ENCODE results near the gene GID4. TPM values are rescaled to one million over a fixed set of nuclear protein-coding genes. Genes with fewer than 3 reads are reported as not detected.

The GID4 gene
- total and polyA plus RNA-seq, 2 of the 13 experiments (the other 11 are each of a cell fraction or from before 2014, with no cell fraction given) = 4.3 to 6.1 TPM

DNA sequence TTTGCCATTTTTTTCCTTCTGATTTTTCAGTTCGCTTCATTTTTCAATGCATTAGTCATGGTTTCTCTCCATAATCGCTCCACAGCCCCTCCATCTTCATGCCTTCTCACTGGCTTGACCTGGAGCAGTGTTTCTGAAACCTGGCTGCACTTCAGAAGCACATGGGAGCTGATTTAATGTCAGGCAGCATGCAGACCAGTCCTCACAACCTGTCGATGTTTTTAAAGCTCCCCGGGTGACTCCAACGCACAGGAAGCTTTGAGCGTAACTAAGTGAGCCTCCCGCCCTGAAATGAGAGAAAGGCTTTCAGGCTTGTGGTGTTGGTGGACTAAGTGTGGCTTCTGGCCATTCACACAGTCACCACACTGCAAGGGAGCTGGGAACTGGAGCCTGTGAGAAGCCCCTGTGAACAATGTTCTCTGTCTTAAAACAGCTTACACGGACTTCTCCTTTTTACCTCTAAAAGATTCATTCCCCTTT lies 31.7 kb downstream of the GID4 start (continued):
- TF ChIP-seq, protein P1, sequence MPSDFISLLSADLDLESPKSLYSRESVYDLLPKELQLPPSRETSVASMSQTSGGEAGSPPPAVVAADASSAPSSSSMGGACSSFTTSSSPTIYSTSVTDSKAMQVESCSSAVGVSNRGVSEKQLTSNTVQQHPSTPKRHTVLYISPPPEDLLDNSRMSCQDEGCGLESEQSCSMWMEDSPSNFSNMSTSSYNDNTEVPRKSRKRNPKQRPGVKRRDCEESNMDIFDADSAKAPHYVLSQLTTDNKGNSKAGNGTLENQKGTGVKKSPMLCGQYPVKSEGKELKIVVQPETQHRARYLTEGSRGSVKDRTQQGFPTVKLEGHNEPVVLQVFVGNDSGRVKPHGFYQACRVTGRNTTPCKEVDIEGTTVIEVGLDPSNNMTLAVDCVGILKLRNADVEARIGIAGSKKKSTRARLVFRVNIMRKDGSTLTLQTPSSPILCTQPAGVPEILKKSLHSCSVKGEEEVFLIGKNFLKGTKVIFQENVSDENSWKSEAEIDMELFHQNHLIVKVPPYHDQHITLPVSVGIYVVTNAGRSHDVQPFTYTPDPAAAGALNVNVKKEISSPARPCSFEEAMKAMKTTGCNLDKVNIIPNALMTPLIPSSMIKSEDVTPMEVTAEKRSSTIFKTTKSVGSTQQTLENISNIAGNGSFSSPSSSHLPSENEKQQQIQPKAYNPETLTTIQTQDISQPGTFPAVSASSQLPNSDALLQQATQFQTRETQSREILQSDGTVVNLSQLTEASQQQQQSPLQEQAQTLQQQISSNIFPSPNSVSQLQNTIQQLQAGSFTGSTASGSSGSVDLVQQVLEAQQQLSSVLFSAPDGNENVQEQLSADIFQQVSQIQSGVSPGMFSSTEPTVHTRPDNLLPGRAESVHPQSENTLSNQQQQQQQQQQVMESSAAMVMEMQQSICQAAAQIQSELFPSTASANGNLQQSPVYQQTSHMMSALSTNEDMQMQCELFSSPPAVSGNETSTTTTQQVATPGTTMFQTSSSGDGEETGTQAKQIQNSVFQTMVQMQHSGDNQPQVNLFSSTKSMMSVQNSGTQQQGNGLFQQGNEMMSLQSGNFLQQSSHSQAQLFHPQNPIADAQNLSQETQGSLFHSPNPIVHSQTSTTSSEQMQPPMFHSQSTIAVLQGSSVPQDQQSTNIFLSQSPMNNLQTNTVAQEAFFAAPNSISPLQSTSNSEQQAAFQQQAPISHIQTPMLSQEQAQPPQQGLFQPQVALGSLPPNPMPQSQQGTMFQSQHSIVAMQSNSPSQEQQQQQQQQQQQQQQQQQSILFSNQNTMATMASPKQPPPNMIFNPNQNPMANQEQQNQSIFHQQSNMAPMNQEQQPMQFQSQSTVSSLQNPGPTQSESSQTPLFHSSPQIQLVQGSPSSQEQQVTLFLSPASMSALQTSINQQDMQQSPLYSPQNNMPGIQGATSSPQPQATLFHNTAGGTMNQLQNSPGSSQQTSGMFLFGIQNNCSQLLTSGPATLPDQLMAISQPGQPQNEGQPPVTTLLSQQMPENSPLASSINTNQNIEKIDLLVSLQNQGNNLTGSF (CRISPR knock-in tag; IDR thresholded peaks at IDR 0.05) = no peak
- no peak for TF ChIP-seq SP5 (CRISPR knock-in tag; IDR thresholded peaks at IDR 0.05; ENCODE audit: borderline replicate concordance, low read depth)
- TF ChIP-seq KLF11 (CRISPR knock-in tag; IDR thresholded peaks at IDR 0.05) = no peak
- TF ChIP-seq EEA1 (CRISPR knock-in tag; IDR thresholded peaks at IDR 0.05; ENCODE audit: borderline replicate concordance) = no peak

DNA sequence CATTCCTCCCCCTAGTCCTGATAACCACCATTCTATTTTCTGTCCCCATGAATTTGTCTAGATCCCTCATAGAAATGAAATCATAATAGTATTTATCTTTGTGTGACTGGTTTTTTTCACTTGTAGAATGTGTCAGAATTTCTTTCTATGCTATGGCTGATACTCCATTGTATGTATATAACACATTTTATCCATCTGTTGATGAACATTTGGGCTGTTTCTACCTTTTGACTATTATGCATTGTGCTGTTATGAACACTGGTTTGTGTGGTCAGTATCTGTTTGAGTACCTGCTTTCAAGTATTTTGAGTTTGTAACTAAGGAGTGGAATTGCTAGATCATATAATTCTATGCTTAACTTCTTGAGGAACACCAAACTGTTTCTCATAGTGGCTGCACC lies 32.5 kb downstream of the GID4 start:
- Histone ChIP-seq H3K4me3 (replicated peaks in 1 of 3; ENCODE audit: insufficient read depth in 1 of 3, low read depth in 2 of 3, low read length in 3 of 3) (no peak overlapping the region), H3K4me2 (ENCODE audit: low read depth, low read length) (no peak overlapping the region), H2AFZ (ENCODE audit: low read length) (no peak overlapping the region), H3K27me3 (ENCODE audit: control insufficient read depth in 1 of 2, insufficient read depth in 2 of 2, low read length in 2 of 2) (no peaks in the 10 kb centered on the region), H3K27ac (ENCODE audit: extremely low read length, insufficient read depth, low read length) (no peak overlapping the region), H3K9ac (ENCODE audit: insufficient read depth, low read depth, low read length) (no peak overlapping the region), H4K20me1 (ENCODE audit: insufficient read depth, low read length) (no peaks in the 10 kb centered on the region), H3K4me1 (ENCODE audit: insufficient read depth, low read length) (peaks cover 46% of the 10 kb centered on the region), H3K79me2 (ENCODE audit: insufficient read depth, low read length) (no peaks in the 10 kb centered on the region), H3K9me3 (ENCODE audit: low read length) (no peaks in the 10 kb centered on the region), H3K36me3 (replicated peaks in 1 of 2; ENCODE audit: control insufficient read depth in 1 of 2, insufficient read depth in 2 of 2, low read length in 2 of 2) (no peaks in the 10 kb centered on the region)
- FAIRE-seq (no peak), ATAC-seq (no peak), DNase-seq (ENCODE audit: low spot score) (no peak)
- BruUV-seq (replicated peaks) = no TSS peak
- ChIA-PET POLR2A (no interaction called here), CTCF (ENCODE audit: low intra/inter-chr PET ratio, low total read pairs) (no interaction called here)
- TF ChIP-seq MEIS2 (CRISPR knock-in tag; IDR thresholded peaks at IDR 0.05) = no peak
- TF ChIP-seq ZNF761 (CRISPR knock-in tag; conservative IDR thresholded peaks at IDR 0.05) = no peak
- TF ChIP-seq, protein P2, sequence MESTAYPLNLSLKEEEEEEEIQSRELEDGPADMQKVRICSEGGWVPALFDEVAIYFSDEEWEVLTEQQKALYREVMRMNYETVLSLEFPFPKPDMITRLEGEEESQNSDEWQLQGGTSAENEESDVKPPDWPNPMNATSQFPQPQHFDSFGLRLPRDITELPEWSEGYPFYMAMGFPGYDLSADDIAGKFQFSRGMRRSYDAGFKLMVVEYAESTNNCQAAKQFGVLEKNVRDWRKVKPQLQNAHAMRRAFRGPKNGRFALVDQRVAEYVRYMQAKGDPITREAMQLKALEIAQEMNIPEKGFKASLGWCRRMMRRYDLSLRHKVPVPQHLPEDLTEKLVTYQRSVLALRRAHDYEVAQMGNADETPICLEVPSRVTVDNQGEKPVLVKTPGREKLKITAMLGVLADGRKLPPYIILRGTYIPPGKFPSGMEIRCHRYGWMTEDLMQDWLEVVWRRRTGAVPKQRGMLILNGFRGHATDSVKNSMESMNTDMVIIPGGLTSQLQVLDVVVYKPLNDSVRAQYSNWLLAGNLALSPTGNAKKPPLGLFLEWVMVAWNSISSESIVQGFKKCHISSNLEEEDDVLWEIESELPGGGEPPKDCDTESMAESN (CRISPR knock-in tag; conservative IDR thresholded peaks at IDR 0.05) = no peak
- TF ChIP-seq FOXA1 (IDR thresholded peaks at IDR 0.05) = no peak
- no peak for TF ChIP-seq FOXA1 (CRISPR knock-in tag; IDR thresholded peaks at IDR 0.05)
- no peak for TF ChIP-seq KLF9 (CRISPR knock-in tag; IDR thresholded peaks at IDR 0.05; ENCODE audit: low read depth)
- TF ChIP-seq ZFX (CRISPR knock-in tag; IDR thresholded peaks at IDR 0.05; ENCODE audit: low read depth) = no peak
- in situ Hi-C loops (cut with HindIII; ENCODE audit: extremely low pct_ligation_motif_present, low pct_unique_long_range_greater_than_20kb) (no loop called here), intact Hi-C loops (cut with micrococcal nuclease; ENCODE audit: unreplicated experiment) (no loop called here)

Measured in HepG2 (cell line).